Spinal cord (tissue), 10 donors: ENCODE results near the gene MIA3. TPM values are rescaled to one million over a fixed set of nuclear protein-coding genes. Genes with fewer than 3 reads are reported as not detected.

Experiments
- DNase-seq, 6 donors: peaks; one replicate each; pipeline versions ENCODE4 v3.0.0 to v3.0.0-alpha.2; 2013 to 2015; ENCODE audit warnings: low spot score in 6 of 6, low read depth in 4 of 6
- H3K27ac ChIP-seq: one replicate; pipeline ENCODE4 v1.5.1; 2013; ENCODE audit warnings: low read depth, low read length, control low read depth
- H3K27me3 ChIP-seq: one replicate; pipeline ENCODE4 v1.6.1; 2013; ENCODE audit warnings: low read length; ENCODE audit not compliant: control insufficient read depth, insufficient read depth
- H3K36me3 ChIP-seq: one replicate; pipeline ENCODE4 v1.6.1; 2013; ENCODE audit warnings: low read length; ENCODE audit not compliant: control insufficient read depth, insufficient read depth
- H3K4me1 ChIP-seq: one replicate; pipeline ENCODE4 v1.6.1; 2013; ENCODE audit warnings: low read length; ENCODE audit not compliant: control insufficient read depth, insufficient read depth
- H3K4me3 ChIP-seq: one replicate; pipeline ENCODE4 v1.5.1; 2013; ENCODE audit warnings: low read depth, low read length, control low read depth
- H3K9me3 ChIP-seq: one replicate; pipeline ENCODE4 v1.6.1; 2013; ENCODE audit warnings: low read length; ENCODE audit not compliant: control insufficient read depth, insufficient read depth
- WGBS: methylation state at CpG from one replicate; pipeline ENCODE4 v1.1.5; 2013; ENCODE audit warnings: missing lambda C conversion rate; ENCODE audit not compliant: insufficient coverage; 5-methylcytosine and 5-hydroxymethylcytosine counted together
- long read RNA-seq, 4 donors: transcript quantifications; one replicate each; lab custom pipeline, GENCODE V29; 2026
- polyA plus RNA-seq, 2 donors: library from polyadenylated mRNA; unstranded; fragments of 120-200 nt; gene quantifications; one replicate each; pipeline ENCODE4 v1.2.1, GENCODE V29; 2013; ENCODE audit not compliant: insufficient read length in 2 of 2
- total RNA-seq, 2 donors: library from RNA; depleted of rRNA in 1 of 2; stranded (reverse); fragments of 120-200 nt in 1 of 2; fragments of >200 nt in 1 of 2; gene quantifications; one replicate each; pipeline versions ENCODE4 v1.2.3 to v1.2.4, GENCODE V29; 2013 to 2014
- donor health status: healthy.

MIA3 gene, protein sequence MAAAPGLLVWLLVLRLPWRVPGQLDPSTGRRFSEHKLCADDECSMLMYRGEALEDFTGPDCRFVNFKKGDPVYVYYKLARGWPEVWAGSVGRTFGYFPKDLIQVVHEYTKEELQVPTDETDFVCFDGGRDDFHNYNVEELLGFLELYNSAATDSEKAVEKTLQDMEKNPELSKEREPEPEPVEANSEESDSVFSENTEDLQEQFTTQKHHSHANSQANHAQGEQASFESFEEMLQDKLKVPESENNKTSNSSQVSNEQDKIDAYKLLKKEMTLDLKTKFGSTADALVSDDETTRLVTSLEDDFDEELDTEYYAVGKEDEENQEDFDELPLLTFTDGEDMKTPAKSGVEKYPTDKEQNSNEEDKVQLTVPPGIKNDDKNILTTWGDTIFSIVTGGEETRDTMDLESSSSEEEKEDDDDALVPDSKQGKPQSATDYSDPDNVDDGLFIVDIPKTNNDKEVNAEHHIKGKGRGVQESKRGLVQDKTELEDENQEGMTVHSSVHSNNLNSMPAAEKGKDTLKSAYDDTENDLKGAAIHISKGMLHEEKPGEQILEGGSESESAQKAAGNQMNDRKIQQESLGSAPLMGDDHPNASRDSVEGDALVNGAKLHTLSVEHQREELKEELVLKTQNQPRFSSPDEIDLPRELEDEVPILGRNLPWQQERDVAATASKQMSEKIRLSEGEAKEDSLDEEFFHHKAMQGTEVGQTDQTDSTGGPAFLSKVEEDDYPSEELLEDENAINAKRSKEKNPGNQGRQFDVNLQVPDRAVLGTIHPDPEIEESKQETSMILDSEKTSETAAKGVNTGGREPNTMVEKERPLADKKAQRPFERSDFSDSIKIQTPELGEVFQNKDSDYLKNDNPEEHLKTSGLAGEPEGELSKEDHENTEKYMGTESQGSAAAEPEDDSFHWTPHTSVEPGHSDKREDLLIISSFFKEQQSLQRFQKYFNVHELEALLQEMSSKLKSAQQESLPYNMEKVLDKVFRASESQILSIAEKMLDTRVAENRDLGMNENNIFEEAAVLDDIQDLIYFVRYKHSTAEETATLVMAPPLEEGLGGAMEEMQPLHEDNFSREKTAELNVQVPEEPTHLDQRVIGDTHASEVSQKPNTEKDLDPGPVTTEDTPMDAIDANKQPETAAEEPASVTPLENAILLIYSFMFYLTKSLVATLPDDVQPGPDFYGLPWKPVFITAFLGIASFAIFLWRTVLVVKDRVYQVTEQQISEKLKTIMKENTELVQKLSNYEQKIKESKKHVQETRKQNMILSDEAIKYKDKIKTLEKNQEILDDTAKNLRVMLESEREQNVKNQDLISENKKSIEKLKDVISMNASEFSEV (N-terminal part only)
- total RNA-seq (10 to 100 TPM; 65.8 to 89.3 TPM), polyA plus RNA-seq (100 to 1,000 TPM in 1 of 2 donors, 10 to 100 TPM in 1; 91.8 to 119 TPM)
- long read RNA-seq, donor 1, full-length matches to known transcripts = 3 of 15 reads
- long read RNA-seq, donor 1, partial matches to known transcripts = 12 of 15 reads
- long read RNA-seq, donor 1, other reads (novel, unspliced or antisense) = 0 of 15 reads
- long read RNA-seq, donor 2, partial matches to known transcripts = 6 of 7 reads
- long read RNA-seq, donor 2, other reads (novel, unspliced or antisense) = 0 of 7 reads
- long read RNA-seq, donor 3, partial matches to known transcripts = 0 of 3 reads
- long read RNA-seq, donor 3, other reads (novel, unspliced or antisense) = 0 of 3 reads
- long read RNA-seq, donor 4, partial matches to known transcripts = 24 of 25 reads
- long read RNA-seq, donor 4, other reads (novel, unspliced or antisense) = 0 of 25 reads

DNA sequence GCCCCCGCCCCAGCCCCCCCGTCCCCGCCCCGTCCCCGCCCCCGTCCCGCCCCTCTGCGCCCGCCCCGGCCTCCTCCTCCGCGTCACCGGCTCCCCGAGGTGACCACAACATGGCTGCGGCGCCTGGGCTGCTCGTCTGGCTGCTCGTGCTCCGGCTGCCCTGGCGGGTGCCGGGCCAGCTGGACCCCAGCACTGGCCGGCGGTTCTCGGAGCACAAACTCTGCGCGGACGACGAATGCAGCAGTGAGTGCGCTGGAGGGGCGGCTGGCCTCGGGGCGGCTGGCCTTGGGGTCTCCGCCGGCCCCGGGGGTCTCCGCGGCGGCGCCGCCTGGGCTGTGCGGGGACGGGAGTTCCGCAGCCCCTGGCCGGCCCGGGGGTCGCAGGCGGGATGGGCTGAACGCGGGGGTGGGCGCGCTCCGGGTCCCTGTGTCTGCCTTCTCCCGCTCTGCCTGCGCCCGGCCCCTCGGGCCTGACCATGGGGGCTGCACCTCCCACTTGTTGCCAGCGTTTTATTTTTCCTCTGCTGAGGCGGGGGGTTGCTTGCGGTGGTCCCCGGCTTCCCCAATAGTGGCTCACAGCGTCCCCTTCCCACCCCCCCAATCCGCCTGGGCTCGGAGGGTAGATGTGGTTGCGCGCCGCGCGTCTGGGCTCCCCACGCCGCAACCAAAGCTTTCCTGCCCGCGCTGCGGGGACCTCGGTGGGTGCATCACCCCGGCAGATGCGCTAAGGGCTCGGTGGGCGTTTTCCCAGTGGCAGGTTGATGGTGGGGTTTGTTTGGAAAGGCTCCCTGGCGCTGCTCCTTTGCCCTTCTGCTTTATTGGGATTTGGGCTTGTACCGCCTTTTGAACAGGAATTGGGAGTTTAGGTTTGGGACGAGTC lies at the start of gene MIA3:
MIA3 (plus strand) TSS at position 97 of the 879 bp plus-strand sequence; CDS start at position 111, 14 bp downstream.
- peaks cover 6% of the 10 kb centered on the region for H3K36me3 ChIP-seq
- H3K4me3 ChIP-seq = peak within 1 kb of the TSS; percentile 72
- H3K9me3 ChIP-seq = no peaks in the 10 kb centered on the region
- H3K27me3 ChIP-seq = no peaks in the 10 kb centered on the region
- peak in 4 of 6 donors; percentile 28 to 90 (median 60) for DNase-seq
- H3K4me1 ChIP-seq = peaks cover 8% of the 10 kb centered on the region
- under 1% methylated on average over 72 of the region's 81 CpGs for WGBS
- H3K27ac ChIP-seq = peak within 1 kb of the TSS; percentile 65

DNA sequence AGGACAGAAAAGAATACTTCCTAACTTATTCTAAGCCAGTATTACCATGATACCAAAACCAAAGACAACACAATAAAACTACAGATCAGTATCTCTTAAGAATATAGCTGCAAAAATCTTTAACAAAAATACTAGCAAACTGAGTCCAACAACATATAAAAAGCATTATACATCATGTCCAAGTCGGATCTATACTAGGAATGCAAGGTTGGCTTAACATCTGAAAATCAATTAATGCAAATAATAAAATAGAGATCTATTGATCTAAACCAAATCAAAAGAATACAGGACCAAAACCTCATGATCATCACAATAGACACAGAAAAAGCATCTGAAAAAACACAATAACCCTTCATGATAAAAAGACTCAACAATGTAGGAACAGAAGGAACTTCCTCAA lies 47.1 kb upstream of the MIA3 start:
- no peak overlapping the region for H3K4me3 ChIP-seq

DNA sequence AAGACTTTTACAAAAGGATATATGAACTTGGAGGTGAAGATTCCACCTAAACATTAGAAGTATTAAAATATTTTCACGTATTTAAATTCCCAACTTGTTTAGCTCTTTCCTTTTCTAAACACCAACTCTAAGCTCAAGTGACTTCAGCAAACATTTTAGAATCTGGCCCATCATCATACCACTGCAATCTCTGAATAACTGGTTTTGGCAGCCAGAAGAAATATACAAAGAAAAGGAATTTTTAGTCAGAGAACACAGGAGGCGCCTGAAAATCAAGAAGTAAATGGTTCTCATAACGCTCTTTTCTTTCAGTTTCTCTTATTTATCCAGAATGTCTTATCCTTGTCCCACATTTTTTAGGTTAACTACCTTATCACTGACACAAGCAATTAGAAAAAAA lies 38.6 kb upstream of the MIA3 start:
- H3K36me3 ChIP-seq = peaks cover 12% of the 10 kb centered on the region
- H3K27me3 ChIP-seq = no peaks in the 10 kb centered on the region
- no peak for DNase-seq
- no peaks in the 10 kb centered on the region for H3K4me1 ChIP-seq
- no peaks in the 10 kb centered on the region for H3K9me3 ChIP-seq
- 100% methylated on average over 1 of the region's 3 CpGs for WGBS
- no peak overlapping the region for H3K27ac ChIP-seq
- no peak overlapping the region for H3K4me3 ChIP-seq

More for the DNA sequence above, 47.1 kb upstream of the MIA3 start:
- H3K27ac ChIP-seq = no peak overlapping the region
- WGBS = no CpG with 5 or more reads among the region's 1 CpG
- no peaks in the 10 kb centered on the region for H3K27me3 ChIP-seq
- DNase-seq = no peak
- peaks cover 6% of the 10 kb centered on the region for H3K36me3 ChIP-seq
- H3K4me1 ChIP-seq = no peaks in the 10 kb centered on the region
- H3K9me3 ChIP-seq = no peaks in the 10 kb centered on the region

GRCh38 chr1:222582099-222582774 lies 35.7 kb upstream of the MIA3 start:
- Histone ChIP-seq H3K27ac (no peak overlapping the region), H3K4me1 (no peaks in the 10 kb centered on the region), H3K36me3 (peaks cover 8% of the 10 kb centered on the region), H3K4me3 (no peak overlapping the region), H3K9me3 (no peaks in the 10 kb centered on the region), H3K27me3 (no peaks in the 10 kb centered on the region)
- 93% methylated on average over 1 of the region's 4 CpGs for WGBS
- DNase-seq = no peak

DNA sequence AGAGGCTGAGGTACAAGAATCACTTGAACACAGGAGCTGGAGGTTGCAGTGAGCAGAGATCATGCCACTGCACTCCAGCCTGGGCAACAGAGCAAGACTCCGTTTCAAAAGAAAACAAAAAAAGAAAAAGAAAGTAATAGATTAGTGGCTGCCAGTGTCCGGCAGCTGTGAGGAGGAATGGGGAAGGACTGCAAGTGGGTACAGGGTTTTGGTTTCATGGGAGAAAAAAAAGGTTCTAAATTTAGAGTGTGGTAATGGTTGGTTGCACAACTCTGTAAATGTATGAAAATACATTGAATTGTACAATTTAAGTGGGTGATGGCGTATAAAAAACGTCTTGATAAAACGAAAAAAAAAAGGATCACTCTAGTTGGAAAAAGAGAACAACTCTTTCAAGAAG lies 34.8 kb upstream of the MIA3 start:
- Histone ChIP-seq H3K4me1 (no peaks in the 10 kb centered on the region), H3K4me3 (no peak overlapping the region), H3K27me3 (no peaks in the 10 kb centered on the region), H3K36me3 (peaks cover 12% of the 10 kb centered on the region), H3K27ac (no peak overlapping the region), H3K9me3 (no peaks in the 10 kb centered on the region)
- DNase-seq = no peak
- 99% methylated on average over 5 of the region's 5 CpGs for WGBS

- Histone ChIP-seq H3K36me3 (peaks cover 12% of the 10 kb centered on the region), H3K27me3 (no peaks in the 10 kb centered on the region), H3K4me1 (peaks cover 5% of the 10 kb centered on the region), H3K27ac (no peak overlapping the region), H3K9me3 (no peaks in the 10 kb centered on the region), H3K4me3 (no peak overlapping the region)
- WGBS = no CpG with 5 or more reads among the region's 2 CpGs
- DNase-seq = no peak
Observed at GRCh38 chr1:222586842-222587241, 31.1 kb upstream of the MIA3 start.

DNA sequence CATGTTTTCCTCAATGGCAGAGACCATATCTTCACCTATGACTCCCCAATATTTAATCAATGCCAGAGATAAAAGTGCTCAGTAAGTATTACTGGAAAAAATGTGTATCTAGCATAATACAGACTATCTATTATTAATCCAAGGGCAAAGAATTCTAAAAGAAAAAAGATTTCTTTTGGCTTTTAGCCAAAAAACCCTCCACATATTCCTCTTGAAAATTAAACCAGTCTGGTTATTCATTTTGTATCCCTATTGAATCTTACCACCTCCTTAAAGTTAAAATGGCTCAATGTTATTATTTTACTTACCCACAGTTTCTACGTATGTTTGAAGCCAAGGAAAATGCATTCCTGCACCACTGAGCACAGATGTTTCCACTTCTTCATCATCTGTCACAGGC lies 29.8 kb upstream of the MIA3 start:
- 80% methylated on average over 1 of the region's 1 CpG for WGBS
- Histone ChIP-seq H3K27ac (no peak overlapping the region), H3K4me3 (no peak overlapping the region), H3K4me1 (peaks cover 5% of the 10 kb centered on the region), H3K36me3 (peaks cover 8% of the 10 kb centered on the region), H3K9me3 (no peaks in the 10 kb centered on the region), H3K27me3 (no peaks in the 10 kb centered on the region)
- DNase-seq = no peak
